Activated CD8-positive, alpha-beta memory T cell treated with anti-CD3 and anti-CD28 coated beads for 1 hour (primary cell): Measurements from ENCODE around the gene PTPN7.
"Not testable (repeated sequence)": the region's sequence is repeated elsewhere in the genome, so short reads cannot be mapped to it uniquely, and the experiment has no call there.

Experiments
- DNase-seq, 2 donors: peaks; one replicate each; pipeline ENCODE4 v3.0.0-alpha.2; 2020; ENCODE audit warnings: low read depth in 1 of 2; ENCODE audit errors: extremely low read depth in 1 of 2

PTPN7 gene

GRCh38 chr1:202133001-202133400 lies 27.4 kb downstream of the PTPN7 start:
- no peak for DNase-seq

- DNase-seq = no peak
Measured at GRCh38 chr1:202131956-202132821, 28.2 kb downstream of the PTPN7 start.

- no peak for DNase-seq
Measured at GRCh38 chr1:202130816-202131522, 29.4 kb downstream of the PTPN7 start.

GRCh38 chr1:202130297-202130721 lies 30.1 kb downstream of the PTPN7 start:
- no peak for DNase-seq

GRCh38 chr1:202129453-202130296 lies 30.7 kb downstream of the PTPN7 start:
- no peak for DNase-seq

- no peak for DNase-seq
Measured at GRCh38 chr1:202127836-202128622, 32.4 kb downstream of the PTPN7 start.

GRCh38 chr1:202127061-202127460 lies 33.3 kb downstream of the PTPN7 start:
- no peak for DNase-seq

GRCh38 chr1:202126426-202126825 lies 34.0 kb downstream of the PTPN7 start:
- DNase-seq = no peak

GRCh38 chr1:202125611-202126010 lies 34.8 kb downstream of the PTPN7 start:
- no peak for DNase-seq

- DNase-seq = no peak
Measured at GRCh38 chr1:202124142-202124541, 36.3 kb downstream of the PTPN7 start.

GRCh38 chr1:202123336-202123813 lies 37.0 kb downstream of the PTPN7 start:
- DNase-seq = no peak

- DNase-seq = no peak
Measured at GRCh38 chr1:202122639-202123335, 37.6 kb downstream of the PTPN7 start, which contains the start of gene GPR37L1. Gene GPR37L1, plus strand, starts transcription at chr1:202122917. Its CDS starts 47 bp downstream, at chr1:202122964.

- DNase-seq = no peak
Measured at GRCh38 chr1:202121006-202121405, 39.4 kb downstream of the PTPN7 start.

- no peak for DNase-seq
Measured at GRCh38 chr1:202117898-202118371, 42.5 kb downstream of the PTPN7 start.

- no peak for DNase-seq
Measured at GRCh38 chr1:202116287-202116686, 44.1 kb downstream of the PTPN7 start.

GRCh38 chr1:202113690-202114300 lies 46.6 kb downstream of the PTPN7 start:
- no peak for DNase-seq

- DNase-seq = no peak
Measured at GRCh38 chr1:202112859-202113689, 47.3 kb downstream of the PTPN7 start.

GRCh38 chr1:202111589-202111988 lies 48.8 kb downstream of the PTPN7 start:
- DNase-seq = not testable (repeated sequence)
